ENCODE data around the gene DFFB. TPM values are rescaled to one million over a fixed set of nuclear protein-coding genes. Genes with fewer than 3 reads are reported as not detected.
"Not testable (repeated sequence)": the region's sequence is repeated elsewhere in the genome, so short reads cannot be mapped to it uniquely, and the experiment has no call there.

The DFFB gene
- total RNA-seq = 1 to 10 TPM; 3.3 to 6.4 (median 4.3) TPM
- polyA plus RNA-seq = 1 to 10 TPM; 7.3 to 8.6 TPM

- H3K27ac ChIP-seq = peak within 1 kb of the TSS; percentile 74 to 86 (median 81)
- peak in 1 of 4 donors; percentile 14 for TF ChIP-seq CTCF (IDR thresholded peaks at IDR 0.05)
- WGBS, 2 donors = 0% methylated on average over 68 to 73 of the region's 73 CpGs
Observed at GRCh38 chr1:3856923-3857790, at the start of gene DFFB, which contains the start of gene CEP104. DFFB (plus strand) TSS chr1:3857476; CDS start chr1:3857604, 128 bp downstream. CEP104 (minus strand) TSS chr1:3857211; CDS start chr1:3852407, 4,804 bp downstream.

GRCh38 chr1:3807769-3808168, 49.5 kb upstream of the DFFB start:
- DNase-seq = peak in 1 of 6 donors; percentile 4
- TF ChIP-seq CTCF (IDR thresholded peaks at IDR 0.05) = no peak
- H3K27me3 ChIP-seq = no peaks in the 10 kb centered on the region

More at GRCh38 chr1:3856923-3857790, at the start of gene DFFB, which contains the start of gene CEP104:
- H3K27me3 ChIP-seq = no peaks in the 10 kb centered on the region
- H3K9me3 ChIP-seq = no peaks in the 10 kb centered on the region
- intact Hi-C loops (cut with DNase I) = no loop called here
- FAIRE-seq (no peak), ATAC-seq (peak; percentile 95 to 99 (median 96)), DNase-seq (peak; percentile 97 to 100 (median 99))
- peak within 1 kb of the TSS; percentile 84 to 97 (median 96) for H3K4me3 ChIP-seq
- no peaks in the 10 kb centered on the region for H3K36me3 ChIP-seq
- H3K4me1 ChIP-seq = peaks cover 13 to 17% (median 17%) of the 10 kb centered on the region in 3 donors

GRCh38 chr1:3809680-3810079, 47.6 kb upstream of the DFFB start:
- H3K27me3 ChIP-seq = no peaks in the 10 kb centered on the region
- H3K36me3 ChIP-seq = peaks cover 0 to under 1% (median 0%) of the 10 kb centered on the region in 3 donors
- H3K4me3 ChIP-seq = no peak overlapping the region
- no peaks in the 10 kb centered on the region for H3K9me3 ChIP-seq
- DNase-seq (no peak), ATAC-seq (no peak), FAIRE-seq (no peak)
- no peaks in the 10 kb centered on the region for H3K4me1 ChIP-seq
- intact Hi-C loops (cut with DNase I) = no loop called here
- WGBS, 2 donors = 59 to 62% methylated on average over 7 of the region's 7 CpGs
- TF ChIP-seq CTCF (IDR thresholded peaks at IDR 0.05) = no peak
- no peak overlapping the region for H3K27ac ChIP-seq

More at GRCh38 chr1:3807769-3808168, 49.5 kb upstream of the DFFB start:
- Histone ChIP-seq H3K4me3 (no peak overlapping the region), H3K36me3 (no peaks in the 10 kb centered on the region), H3K4me1 (no peaks in the 10 kb centered on the region), H3K9me3 (no peaks in the 10 kb centered on the region), H3K27ac (no peak overlapping the region)
- 65 to 75% methylated on average over 5 of the region's 5 CpGs for WGBS, 2 donors
- FAIRE-seq (no peak), ATAC-seq (no peak)
- intact Hi-C loops (cut with DNase I) = no loop called here

GRCh38 chr1:3810149-3810761, 47.0 kb upstream of the DFFB start:
- DNase-seq; FAIRE-seq; H3K27ac ChIP-seq; H3K4me1 ChIP-seq; H3K9me3 ChIP-seq; H3K4me3 ChIP-seq; ATAC-seq; H3K36me3 ChIP-seq; intact Hi-C loops (cut with DNase I); H3K27me3 ChIP-seq: not testable (repeated sequence)
- 70 to 72% methylated on average over 9 of the region's 9 CpGs for WGBS, 2 donors

GRCh38 chr1:3811595-3811911, 45.7 kb upstream of the DFFB start:
- Histone ChIP-seq H3K27me3 (no peaks in the 10 kb centered on the region), H3K36me3 (peaks cover 0 to 19% (median 0%) of the 10 kb centered on the region in 3 donors), H3K4me3 (no peak overlapping the region), H3K4me1 (no peaks in the 10 kb centered on the region), H3K27ac (no peak overlapping the region), H3K9me3 (no peaks in the 10 kb centered on the region)
- intact Hi-C loops (cut with DNase I) = no loop called here
- no peak for TF ChIP-seq CTCF (IDR thresholded peaks at IDR 0.05)
- no peak for ATAC-seq
- no peak for FAIRE-seq
- 40 to 44% methylated on average over 2 of the region's 2 CpGs for WGBS, 2 donors
- DNase-seq = no peak

Data from pancreas (tissue), 10 donors.